WI38 (cell line): Measurements from ENCODE around the gene RUNX1.

Experiments used
- H3K4me3 ChIP-seq: 2 replicates; pipeline ENCODE4 v1.5.1; 2011; ENCODE audit warnings: low read depth, mild to moderate bottlenecking, control low read depth, low read length
- TF ChIP-seq, protein P1 (sequence below): IDR thresholded peaks from 2 replicates; pipeline ENCODE4 v1.5.1; 2012; ENCODE audit warnings: low read depth, mild to moderate bottlenecking, control low read depth, low read length

RUNX1 gene

GRCh38 chr21:35048706-35049617, at the start of gene RUNX1:
RUNX1 (minus strand) TSS chr21:35049302.
- peak within 1 kb of the TSS; percentile 41 for H3K4me3 ChIP-seq
- TF ChIP-seq, protein P1, sequence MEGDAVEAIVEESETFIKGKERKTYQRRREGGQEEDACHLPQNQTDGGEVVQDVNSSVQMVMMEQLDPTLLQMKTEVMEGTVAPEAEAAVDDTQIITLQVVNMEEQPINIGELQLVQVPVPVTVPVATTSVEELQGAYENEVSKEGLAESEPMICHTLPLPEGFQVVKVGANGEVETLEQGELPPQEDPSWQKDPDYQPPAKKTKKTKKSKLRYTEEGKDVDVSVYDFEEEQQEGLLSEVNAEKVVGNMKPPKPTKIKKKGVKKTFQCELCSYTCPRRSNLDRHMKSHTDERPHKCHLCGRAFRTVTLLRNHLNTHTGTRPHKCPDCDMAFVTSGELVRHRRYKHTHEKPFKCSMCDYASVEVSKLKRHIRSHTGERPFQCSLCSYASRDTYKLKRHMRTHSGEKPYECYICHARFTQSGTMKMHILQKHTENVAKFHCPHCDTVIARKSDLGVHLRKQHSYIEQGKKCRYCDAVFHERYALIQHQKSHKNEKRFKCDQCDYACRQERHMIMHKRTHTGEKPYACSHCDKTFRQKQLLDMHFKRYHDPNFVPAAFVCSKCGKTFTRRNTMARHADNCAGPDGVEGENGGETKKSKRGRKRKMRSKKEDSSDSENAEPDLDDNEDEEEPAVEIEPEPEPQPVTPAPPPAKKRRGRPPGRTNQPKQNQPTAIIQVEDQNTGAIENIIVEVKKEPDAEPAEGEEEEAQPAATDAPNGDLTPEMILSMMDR, result no peak

DNA sequence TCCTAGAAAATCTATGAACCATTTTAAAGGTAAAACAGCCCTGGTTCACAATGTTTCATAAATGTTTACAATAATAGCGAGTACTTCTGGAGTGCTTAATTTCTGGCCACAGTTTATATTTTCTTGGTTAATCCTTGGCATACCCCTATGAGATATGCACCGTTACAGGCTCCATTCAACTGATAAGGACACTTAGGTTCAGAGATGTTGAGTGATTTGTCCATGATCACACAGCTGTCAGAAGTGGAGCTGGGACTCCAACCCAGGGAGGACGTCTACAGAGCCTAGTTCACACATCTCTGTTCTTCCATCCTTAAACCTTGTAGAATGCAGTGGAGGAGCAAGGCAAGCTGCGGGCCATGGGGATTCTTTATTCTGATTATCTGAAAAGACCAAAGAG, 48.4 kb upstream of the RUNX1 start:
- H3K4me3 ChIP-seq, result no peak overlapping the region
- TF ChIP-seq, protein P1, result no peak

- TF ChIP-seq, protein P1, result no peak
Measured at GRCh38 chr21:35096959-35097358, 47.9 kb upstream of the RUNX1 start.

GRCh38 chr21:35095859-35096291, 46.8 kb upstream of the RUNX1 start:
- TF ChIP-seq, protein P1, result no peak
- H3K4me3 ChIP-seq, result no peak overlapping the region

More at GRCh38 chr21:35096959-35097358, 47.9 kb upstream of the RUNX1 start:
- H3K4me3 ChIP-seq, result no peak overlapping the region

GRCh38 chr21:35093514-35093913, 44.4 kb upstream of the RUNX1 start:
- TF ChIP-seq, protein P1, result no peak

DNA sequence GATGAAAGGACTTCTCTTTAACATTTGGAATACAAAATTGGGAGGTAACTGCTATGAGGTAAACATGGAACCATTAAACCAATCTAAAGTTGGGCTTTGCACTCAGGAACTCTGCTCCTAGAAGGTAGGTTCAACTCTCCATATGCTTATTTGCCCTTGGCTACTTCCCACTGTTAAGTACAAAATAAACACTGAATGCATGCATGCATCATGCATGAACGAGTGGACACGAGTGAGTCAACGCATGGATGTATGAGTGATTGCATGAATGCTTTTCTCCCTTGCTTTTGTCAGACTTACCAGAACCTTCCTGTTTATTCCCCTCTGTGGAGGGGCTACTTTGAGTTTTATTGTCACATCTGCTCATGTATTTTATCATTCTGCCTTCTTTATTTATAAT, 42.4 kb upstream of the RUNX1 start:
- no peak overlapping the region for H3K4me3 ChIP-seq
- TF ChIP-seq, protein P1, result no peak

More at GRCh38 chr21:35093514-35093913, 44.4 kb upstream of the RUNX1 start:
- no peak overlapping the region for H3K4me3 ChIP-seq

- no peak overlapping the region for H3K4me3 ChIP-seq
- TF ChIP-seq, protein P1, result no peak
Measured at GRCh38 chr21:35090403-35090802, 41.3 kb upstream of the RUNX1 start.
